ENCODE data around the gene TMEM154.
"Not testable (repeated sequence)": the region's sequence is repeated elsewhere in the genome, so short reads cannot be mapped to it uniquely, and the experiment has no call there.

The TMEM154 gene

GRCh38 chr4:152677117-152677516, 2.7 kb downstream of the TMEM154 start:
- peaks cover 24% of the 10 kb centered on the region for H3K4me1 ChIP-seq (ENCODE audit: insufficient read depth, low read length)
- H3K4me3 ChIP-seq (ENCODE audit: low read length), result no peak overlapping the region
- no peaks in the 10 kb centered on the region for H3K9me3 ChIP-seq (ENCODE audit: insufficient read depth, low read depth, low read length)
- no peaks in the 10 kb centered on the region for H3K36me3 ChIP-seq (ENCODE audit: insufficient read depth, low read depth, low read length)
- no peak overlapping the region for H3K9ac ChIP-seq (ENCODE audit: low read depth, low read length)
- peaks cover 40% of the 10 kb centered on the region for H3K27me3 ChIP-seq (ENCODE audit: insufficient read depth, low read length)
- H3K27ac ChIP-seq (ENCODE audit: low read length), result no peak overlapping the region

DNA sequence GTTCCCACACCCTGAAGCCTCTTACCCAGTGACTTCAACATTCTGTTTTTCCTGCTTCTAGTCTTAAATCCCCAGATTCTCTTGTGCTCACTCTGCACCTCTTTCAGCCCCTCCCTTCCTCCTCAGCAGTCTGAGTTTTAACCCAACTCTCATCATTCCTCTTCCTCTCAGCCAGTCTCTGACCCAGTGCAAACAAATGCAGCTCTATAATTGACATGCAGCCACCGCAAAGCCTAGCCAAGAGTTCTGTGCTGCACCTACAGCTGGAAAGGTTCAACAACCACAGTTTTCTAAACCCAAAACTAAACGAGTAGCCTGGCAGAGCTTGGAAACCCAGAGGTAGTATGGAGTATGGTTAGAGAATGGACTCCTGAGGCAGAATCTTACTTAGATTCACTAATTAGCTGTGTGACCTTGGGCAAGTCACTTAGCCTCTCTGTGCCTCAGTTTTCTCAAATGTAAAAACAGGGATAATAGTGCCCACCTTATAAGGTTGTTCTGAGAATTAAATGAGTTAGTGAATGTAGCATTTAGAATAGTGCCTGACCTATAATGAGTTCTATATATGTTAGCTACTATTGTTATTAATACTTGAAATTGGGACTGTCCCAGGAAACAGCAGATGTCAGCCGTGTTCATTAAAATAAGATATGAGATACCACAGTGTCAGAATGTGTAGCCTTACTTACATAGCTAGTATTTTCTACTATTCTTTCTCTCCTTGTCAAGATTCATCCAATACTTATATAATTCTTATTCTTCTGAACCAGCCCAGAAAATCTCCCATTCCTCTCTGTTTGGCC, 3.5 kb downstream of the TMEM154 start:
- Histone ChIP-seq H3K27ac (ENCODE audit: low read length) (no peak overlapping the region), H3K4me1 (ENCODE audit: insufficient read depth, low read length) (peaks cover 22% of the 10 kb centered on the region), H3K9ac (ENCODE audit: low read depth, low read length) (no peak overlapping the region), H3K27me3 (ENCODE audit: insufficient read depth, low read length) (peaks cover 34% of the 10 kb centered on the region), H3K4me3 (ENCODE audit: low read length) (no peak overlapping the region), H3K36me3 (ENCODE audit: insufficient read depth, low read depth, low read length) (no peaks in the 10 kb centered on the region), H3K9me3 (ENCODE audit: insufficient read depth, low read depth, low read length) (no peaks in the 10 kb centered on the region)

DNA sequence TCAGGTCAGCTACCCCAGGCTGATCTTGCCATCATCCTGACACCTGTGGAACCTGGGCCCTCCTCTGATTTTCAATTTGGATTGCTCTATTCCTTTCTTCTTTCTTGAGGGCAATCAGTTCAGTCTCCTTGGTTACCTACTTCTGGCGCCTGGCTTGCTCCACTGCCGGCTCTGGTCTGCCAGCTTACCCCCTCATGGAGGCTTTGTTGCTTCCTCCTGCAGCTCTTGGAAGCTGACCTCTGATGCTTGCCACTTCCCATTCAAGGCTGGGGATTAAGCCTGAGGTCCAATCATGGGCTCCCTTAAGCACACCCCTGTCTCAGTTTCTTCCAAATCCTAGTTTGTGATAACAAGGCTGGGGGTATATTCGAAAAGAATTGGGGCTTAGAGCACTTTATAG, 5.4 kb downstream of the TMEM154 start:
- Histone ChIP-seq H3K27ac (ENCODE audit: low read length) (no peak overlapping the region), H3K9ac (ENCODE audit: low read depth, low read length) (no peak overlapping the region), H3K27me3 (ENCODE audit: insufficient read depth, low read length) (peaks cover 15% of the 10 kb centered on the region; the same call in 1 of the 2 replicates), H3K9me3 (ENCODE audit: insufficient read depth, low read depth, low read length) (no peaks in the 10 kb centered on the region), H3K4me1 (ENCODE audit: insufficient read depth, low read length) (peaks cover 12% of the 10 kb centered on the region), H3K4me3 (ENCODE audit: low read length) (no peak overlapping the region), H3K36me3 (ENCODE audit: insufficient read depth, low read depth, low read length) (no peaks in the 10 kb centered on the region)

- Histone ChIP-seq H3K4me3 (ENCODE audit: low read length) (no peak overlapping the region), H3K27ac (ENCODE audit: low read length) (no peak overlapping the region), H3K27me3 (ENCODE audit: insufficient read depth, low read length) (peaks cover 6% of the 10 kb centered on the region; the same call in 1 of the 2 replicates), H3K4me1 (ENCODE audit: insufficient read depth, low read length) (peaks cover 7% of the 10 kb centered on the region; the same call in 1 of the 2 replicates), H3K9ac (ENCODE audit: low read depth, low read length) (no peak overlapping the region), H3K36me3 (ENCODE audit: insufficient read depth, low read depth, low read length) (no peaks in the 10 kb centered on the region), H3K9me3 (ENCODE audit: insufficient read depth, low read depth, low read length) (no peaks in the 10 kb centered on the region)
Observed at GRCh38 chr4:152673489-152673888, 6.3 kb downstream of the TMEM154 start.

DNA sequence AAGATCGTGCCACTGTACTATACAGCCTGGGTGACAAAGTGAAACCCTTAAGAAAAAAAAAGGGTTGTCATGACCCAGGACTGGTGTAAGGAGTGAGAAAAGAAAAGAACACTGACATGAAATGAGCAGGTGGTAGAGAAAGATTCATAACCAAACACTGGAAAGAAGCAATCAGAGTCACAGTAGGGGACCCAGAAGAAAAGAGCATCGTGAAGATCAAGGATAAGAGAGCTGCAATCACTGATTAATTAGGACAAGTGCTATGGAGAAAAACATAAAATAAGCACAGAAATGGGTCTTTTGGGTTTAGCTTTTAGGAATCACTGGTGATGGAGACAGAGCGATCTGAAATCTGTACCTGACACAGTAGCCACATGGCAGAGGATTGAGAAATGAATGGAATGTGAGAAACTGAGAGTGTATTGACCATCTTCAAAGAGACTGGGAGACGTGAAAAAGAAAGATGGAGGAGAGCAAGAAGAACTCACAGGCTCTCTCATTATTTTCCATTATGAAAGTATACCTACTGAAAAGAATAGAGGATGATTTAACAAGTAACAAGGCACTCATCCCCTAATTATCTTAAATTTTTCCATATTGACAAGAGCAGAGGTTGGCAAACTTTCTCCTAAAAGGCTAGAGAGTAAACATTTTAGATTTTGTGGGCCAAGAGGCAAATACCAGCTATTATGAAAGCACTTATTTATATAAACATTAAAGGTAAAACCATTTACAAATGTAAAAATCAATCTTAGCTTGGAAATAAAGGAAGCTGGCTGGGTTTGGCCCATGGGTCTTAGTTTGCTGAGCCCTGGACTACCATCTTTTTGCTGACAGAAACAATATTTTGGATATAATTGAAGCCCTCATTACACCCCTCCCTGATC, 7.3 kb downstream of the TMEM154 start:
- H3K9ac ChIP-seq (ENCODE audit: low read depth, low read length), result no peak overlapping the region
- no peak overlapping the region for H3K4me3 ChIP-seq (ENCODE audit: low read length)
- H3K9me3 ChIP-seq (ENCODE audit: insufficient read depth, low read depth, low read length), result no peaks in the 10 kb centered on the region
- no peaks in the 10 kb centered on the region for H3K36me3 ChIP-seq (ENCODE audit: insufficient read depth, low read depth, low read length)
- peaks cover 4% of the 10 kb centered on the region; the same call in 1 of the 2 replicates for H3K4me1 ChIP-seq (ENCODE audit: insufficient read depth, low read length)
- H3K27ac ChIP-seq (ENCODE audit: low read length), result no peak overlapping the region
- no peaks in the 10 kb centered on the region for H3K27me3 ChIP-seq (ENCODE audit: insufficient read depth, low read length)

- Histone ChIP-seq H3K4me1 (ENCODE audit: insufficient read depth, low read length) (peaks cover 4% of the 10 kb centered on the region; the same call in 1 of the 2 replicates), H3K4me3 (ENCODE audit: low read length) (no peak overlapping the region), H3K27ac (ENCODE audit: low read length) (no peak overlapping the region), H3K9ac (ENCODE audit: low read depth, low read length) (no peak overlapping the region), H3K36me3 (ENCODE audit: insufficient read depth, low read depth, low read length) (no peaks in the 10 kb centered on the region), H3K9me3 (ENCODE audit: insufficient read depth, low read depth, low read length) (no peaks in the 10 kb centered on the region), H3K27me3 (ENCODE audit: insufficient read depth, low read length) (no peaks in the 10 kb centered on the region)
Observed at GRCh38 chr4:152668338-152668964, 11.3 kb downstream of the TMEM154 start.

- H3K9me3 ChIP-seq (ENCODE audit: insufficient read depth, low read depth, low read length), result no peaks in the 10 kb centered on the region
- peaks cover 4% of the 10 kb centered on the region; the same call in 1 of the 2 replicates for H3K4me1 ChIP-seq (ENCODE audit: insufficient read depth, low read length)
- H3K36me3 ChIP-seq (ENCODE audit: insufficient read depth, low read depth, low read length), result no peaks in the 10 kb centered on the region
- H3K9ac ChIP-seq (ENCODE audit: low read depth, low read length), result no peak overlapping the region
- H3K27ac ChIP-seq (ENCODE audit: low read length), result no peak overlapping the region
- H3K27me3 ChIP-seq (ENCODE audit: insufficient read depth, low read length), result no peaks in the 10 kb centered on the region
- H3K4me3 ChIP-seq (ENCODE audit: low read length), result no peak overlapping the region
Observed at GRCh38 chr4:152667781-152668180, 12.0 kb downstream of the TMEM154 start.

- Histone ChIP-seq H3K4me3 (ENCODE audit: low read length) (no peak overlapping the region), H3K9ac (ENCODE audit: low read depth, low read length) (no peak overlapping the region), H3K27me3 (ENCODE audit: insufficient read depth, low read length) (no peaks in the 10 kb centered on the region), H3K27ac (ENCODE audit: low read length) (no peak overlapping the region), H3K9me3 (ENCODE audit: insufficient read depth, low read depth, low read length) (no peaks in the 10 kb centered on the region), H3K4me1 (ENCODE audit: insufficient read depth, low read length) (peaks cover 4% of the 10 kb centered on the region; the same call in 1 of the 2 replicates), H3K36me3 (ENCODE audit: insufficient read depth, low read depth, low read length) (no peaks in the 10 kb centered on the region)
Observed at GRCh38 chr4:152666946-152667345, 12.9 kb downstream of the TMEM154 start.

DNA sequence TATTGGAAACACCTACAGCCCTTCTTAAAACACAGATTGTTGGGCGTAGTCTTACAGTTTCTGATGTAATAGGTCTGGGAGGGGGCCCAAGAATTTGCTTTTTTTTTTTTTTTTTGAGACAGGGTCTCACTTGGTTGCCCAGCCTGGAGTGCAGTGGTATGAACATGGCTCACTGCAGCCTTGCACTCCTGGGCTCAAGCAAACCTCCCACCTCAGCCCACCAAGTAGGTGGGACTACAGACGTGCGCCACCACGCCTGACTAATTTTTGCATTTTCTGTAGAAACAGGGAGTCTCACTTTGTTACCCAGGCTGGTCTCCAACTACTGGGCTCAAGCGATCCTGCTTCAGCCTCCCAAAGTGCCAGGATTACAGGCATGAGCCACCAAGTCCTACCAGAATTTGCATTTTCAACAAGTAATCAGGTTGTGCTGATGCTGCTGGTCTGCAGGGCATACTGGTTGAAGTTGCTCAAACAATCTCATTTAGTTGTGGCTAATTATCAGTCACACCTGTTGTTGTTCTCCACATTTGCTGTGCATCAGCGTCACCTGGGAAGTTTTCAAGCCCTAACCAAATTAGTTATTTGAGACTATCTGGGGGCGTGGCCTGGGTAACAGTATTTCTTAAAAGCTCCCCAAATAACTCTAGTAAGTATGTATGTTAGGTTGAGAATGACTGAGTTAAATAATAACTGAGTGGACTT, 14.0 kb downstream of the TMEM154 start:
- Histone ChIP-seq H3K27me3 (ENCODE audit: insufficient read depth, low read length) (no peaks in the 10 kb centered on the region), H3K4me1 (ENCODE audit: insufficient read depth, low read length) (peaks cover 4% of the 10 kb centered on the region; the same call in 1 of the 2 replicates), H3K9me3 (ENCODE audit: insufficient read depth, low read depth, low read length) (no peaks in the 10 kb centered on the region), H3K4me3 (ENCODE audit: low read length) (no peak overlapping the region), H3K36me3 (ENCODE audit: insufficient read depth, low read depth, low read length) (no peaks in the 10 kb centered on the region), H3K27ac (ENCODE audit: low read length) (no peak overlapping the region), H3K9ac (ENCODE audit: low read depth, low read length) (no peak overlapping the region)

DNA sequence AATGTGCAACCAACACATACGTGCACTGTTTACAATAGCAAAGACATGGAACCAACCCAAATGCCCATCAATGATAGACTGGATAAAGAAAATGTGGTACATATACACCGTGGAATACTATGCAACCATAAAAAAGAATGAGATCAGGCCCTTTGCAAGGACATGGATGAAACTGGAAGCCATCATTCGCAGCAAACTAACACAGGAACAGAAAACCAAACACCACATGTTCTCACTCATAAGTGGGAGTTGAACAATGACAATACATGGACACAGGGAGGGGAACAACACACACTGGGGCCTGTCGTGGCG, 15.8 kb downstream of the TMEM154 start:
- H3K27ac ChIP-seq (ENCODE audit: low read length); H3K4me1 ChIP-seq (ENCODE audit: insufficient read depth, low read length); H3K4me3 ChIP-seq (ENCODE audit: low read length): not testable (repeated sequence)

More for the DNA sequence above, 15.8 kb downstream of the TMEM154 start:
- not testable (repeated sequence) for H3K36me3 ChIP-seq (ENCODE audit: insufficient read depth, low read depth, low read length); H3K9ac ChIP-seq (ENCODE audit: low read depth, low read length); H3K27me3 ChIP-seq (ENCODE audit: insufficient read depth, low read length); H3K9me3 ChIP-seq (ENCODE audit: insufficient read depth, low read depth, low read length)
